EL (cell line): ENCODE data around the gene COPS9.
A peak's percentile ranks its signal among the peaks of the same experiment; 100 is the strongest.

Experiments
- DNase-seq: peaks from one replicate; pipeline ENCODE4 v3.0.0-alpha.2; 2016

The COPS9 gene

DNA sequence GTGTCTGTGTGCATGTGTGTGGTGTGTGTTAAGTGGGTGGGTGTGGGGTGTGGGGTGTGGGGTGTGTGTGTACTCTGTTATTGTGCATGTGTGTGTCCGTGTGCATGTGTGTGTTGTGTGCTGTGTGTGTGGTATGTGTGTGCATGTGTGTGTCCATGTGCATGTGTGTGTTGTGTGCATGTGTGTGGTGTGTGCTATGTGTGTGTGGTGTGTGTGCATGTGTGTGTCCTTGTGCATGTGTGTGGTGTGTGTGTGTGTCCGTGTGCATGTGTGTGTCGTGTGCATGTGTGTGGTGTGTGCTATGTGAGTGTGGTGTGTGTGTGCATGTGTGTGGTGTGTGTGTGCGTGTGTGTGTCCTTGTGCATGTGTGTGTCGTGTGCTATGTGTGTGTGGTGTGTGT, 11.3 kb upstream of the COPS9 start:
- DNase-seq, result no peak

DNA sequence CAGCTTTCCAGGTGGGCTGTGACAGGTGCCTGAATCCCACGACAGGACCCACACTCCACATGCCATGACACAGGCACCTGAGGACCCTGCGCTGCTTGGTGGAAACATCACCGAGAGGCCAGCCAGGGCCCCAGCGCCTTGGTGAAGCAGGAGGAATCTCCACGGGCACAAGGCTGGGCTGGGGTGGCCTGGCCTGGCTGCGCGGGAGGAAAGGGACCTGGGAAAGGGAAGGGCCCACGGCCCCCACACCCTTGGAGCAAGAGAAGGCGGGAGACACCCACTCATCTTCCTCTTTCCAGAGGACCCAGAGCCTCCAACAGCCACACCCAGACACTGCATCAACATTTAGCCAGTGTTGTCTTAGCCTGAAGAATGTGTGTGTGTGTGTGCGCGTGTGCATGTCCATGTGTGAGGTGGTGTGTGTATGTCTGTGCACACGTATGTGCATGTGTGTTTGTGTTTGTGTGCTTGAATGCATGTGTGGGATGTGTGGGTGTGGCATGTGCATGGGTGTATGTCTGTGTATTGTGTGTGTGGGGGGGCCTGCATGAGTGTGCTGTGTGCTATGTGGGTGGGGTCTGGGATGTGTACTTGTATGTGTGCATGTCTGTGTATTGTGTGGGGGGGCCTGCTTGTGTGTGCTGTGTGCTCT, 10.6 kb upstream of the COPS9 start:
- DNase-seq, result no peak

DNA sequence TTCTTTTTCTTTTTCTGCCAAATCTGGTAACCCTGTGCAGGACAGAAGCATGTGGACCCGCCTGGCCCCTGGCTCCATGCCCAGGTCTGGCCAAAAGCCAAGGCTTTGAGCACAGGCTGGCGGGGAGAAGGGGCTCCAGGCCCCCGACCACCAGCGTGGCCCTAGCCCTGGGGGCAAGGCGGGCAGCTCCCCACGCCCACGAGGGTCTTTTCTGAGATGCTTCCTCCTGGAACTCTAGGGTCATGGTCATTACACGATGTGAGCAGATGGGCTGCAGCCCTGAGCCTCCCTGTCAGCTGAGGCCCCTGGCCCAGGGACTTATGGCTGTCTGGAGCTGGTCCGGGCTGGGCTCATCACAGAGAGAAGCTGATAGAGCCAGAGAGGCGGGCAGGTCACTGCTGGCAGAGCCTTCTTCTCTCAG, 10.0 kb upstream of the COPS9 start:
- no peak for DNase-seq

DNA sequence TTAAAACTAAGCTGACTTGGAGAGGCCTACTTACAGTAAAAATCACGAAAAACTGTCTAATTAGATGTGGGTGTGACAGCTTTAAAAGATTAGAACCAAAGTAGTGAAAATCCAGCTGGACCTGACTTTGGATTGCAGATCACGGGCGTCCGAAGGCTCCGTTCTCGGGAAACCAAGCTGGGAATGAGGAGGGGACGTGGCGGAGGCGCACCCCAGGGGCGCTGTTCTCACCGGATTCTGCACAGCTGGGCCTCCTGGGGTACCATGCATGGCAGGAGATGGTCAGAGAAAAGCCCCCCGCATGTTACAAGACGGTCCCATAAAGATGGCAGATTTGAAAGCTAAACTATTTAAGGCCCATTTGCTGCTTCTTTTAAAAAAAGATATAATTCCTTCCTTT, 9.4 kb upstream of the COPS9 start:
- DNase-seq, result no peak

DNA sequence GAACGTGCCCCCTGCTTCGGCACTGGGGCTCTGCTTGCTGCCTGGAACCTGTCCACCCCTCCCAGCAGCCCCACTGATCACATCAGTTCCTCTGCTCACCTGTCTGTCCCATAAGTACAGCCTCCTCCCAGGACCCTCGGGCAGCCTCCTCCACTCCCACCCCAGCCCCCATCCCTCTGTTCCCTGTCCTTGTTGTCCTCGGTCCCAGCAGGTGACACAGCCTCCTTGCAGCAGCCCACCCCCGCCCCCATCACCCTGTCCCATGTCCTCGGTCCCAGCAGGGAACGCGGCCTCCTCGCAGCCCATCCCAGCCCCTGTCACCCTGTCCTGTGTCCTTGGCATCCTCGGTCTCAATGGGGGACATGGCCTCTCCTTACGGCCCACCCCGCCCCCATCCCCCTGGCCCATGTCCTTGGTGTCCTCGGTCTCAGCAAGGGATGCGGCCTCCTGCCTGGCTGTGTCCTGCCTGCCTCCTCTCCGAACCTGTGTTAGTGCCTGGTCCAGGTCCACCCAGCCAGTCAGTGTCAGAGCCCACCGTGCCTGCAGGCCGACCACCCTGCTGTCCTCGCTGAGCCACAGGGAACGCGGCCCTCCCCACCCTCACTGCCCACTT, 8.7 kb upstream of the COPS9 start:
- DNase-seq, result no peak

DNA sequence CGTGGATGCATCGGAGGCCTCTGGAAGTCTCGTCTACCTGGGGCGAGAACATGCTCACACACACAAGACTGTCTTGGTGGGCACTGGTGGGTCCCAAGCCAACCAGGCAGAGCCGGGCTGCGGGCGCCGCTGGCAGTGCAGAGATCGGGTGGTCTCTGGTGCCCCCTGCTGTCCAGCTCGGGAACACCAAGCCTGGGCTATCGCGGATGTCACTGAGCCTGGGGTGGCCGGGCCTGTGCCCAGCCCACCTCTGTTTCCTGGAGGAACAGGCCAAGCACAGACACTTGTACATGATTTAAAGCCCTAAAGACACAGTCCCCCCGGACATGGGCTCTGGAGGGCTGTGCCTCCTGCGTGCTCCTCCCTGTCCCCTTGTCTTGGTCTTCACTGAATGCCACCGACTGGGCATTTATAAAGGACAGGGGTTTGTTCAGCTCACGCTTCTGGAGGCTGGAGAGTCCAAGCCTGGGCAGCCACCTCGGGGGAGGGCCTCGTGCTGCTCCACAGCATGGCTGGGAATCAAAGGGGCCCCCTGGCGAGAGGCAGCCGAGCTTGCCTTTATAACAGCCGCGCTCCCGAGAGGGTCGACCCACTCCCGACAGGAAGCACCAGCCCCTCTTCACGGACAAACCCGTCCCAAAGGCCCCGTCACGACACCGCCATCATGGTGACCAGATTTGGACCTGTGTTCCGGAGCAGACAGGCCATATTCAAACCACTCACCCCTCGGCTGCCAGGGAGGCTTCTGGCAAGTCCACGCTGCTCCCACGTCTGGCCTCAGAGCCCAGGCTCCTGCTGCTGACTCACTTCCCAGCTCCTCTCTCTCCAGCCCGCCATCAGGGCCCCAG, 7.9 kb upstream of the COPS9 start:
- DNase-seq, result peak; percentile 55

DNA sequence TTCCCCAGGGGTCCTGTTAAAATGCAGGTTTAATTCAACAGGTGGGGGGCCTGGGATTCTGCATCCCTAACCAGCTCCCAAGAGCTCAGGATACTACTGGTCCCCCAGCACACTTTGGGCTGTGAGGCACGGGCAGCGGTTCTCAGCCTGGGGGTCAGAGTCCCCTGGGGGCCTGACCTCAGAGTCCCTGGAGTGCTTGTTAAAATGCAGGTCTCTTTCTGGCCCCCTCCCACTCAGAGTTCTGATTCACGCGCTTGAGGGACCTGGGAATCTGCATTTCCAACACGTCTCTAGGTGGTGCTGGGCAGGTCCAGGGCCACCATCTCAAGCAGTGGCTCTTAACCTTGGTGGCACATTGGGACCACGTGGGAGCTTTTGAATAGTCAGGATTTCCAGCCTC, 7.2 kb upstream of the COPS9 start:
- DNase-seq, result no peak

DNA sequence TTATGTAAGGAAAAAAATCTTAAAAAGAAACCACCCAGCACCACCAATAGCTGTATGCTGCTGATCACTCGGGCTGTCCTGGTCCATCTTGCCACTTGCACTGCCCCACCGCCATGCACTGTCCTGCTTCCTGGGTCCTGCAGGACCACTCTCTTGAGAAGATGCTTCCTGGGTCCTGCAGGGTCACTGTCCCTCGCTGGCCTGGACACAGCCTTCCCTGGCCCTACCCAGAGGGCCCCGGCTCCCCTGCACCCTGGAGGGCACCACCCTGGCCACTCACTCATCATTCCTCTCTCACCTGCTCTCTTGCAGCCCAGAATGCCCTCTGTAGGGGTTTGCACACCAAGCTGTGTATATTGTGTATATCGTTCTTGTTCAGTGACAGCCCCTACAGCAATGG, 6.8 kb upstream of the COPS9 start:
- DNase-seq, result no peak

DNA sequence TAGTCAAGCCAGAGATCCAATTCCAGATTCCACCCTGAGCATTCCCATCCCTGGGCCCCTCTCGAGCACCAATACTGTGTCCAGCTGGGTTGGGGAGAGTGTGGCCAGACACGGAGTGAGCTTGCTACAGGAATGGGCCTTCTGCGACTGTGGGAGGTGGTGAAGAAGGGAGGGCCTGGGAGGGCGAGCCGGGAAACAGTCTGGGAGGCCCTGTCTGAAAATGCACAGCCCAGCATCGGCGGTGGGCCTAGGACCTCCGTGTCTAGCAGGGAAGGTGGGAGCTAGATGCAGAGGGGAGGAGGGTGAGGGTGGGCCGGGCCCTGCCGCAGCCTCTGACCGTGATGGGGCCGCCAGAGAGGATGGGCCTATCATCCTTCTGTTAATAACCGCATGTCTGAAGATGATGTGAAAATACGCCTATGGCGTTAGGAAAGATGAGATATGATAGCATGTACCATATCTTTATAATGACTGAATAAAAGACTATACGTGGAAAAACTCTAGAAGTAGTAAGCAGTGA, 6.2 kb upstream of the COPS9 start:
- no peak for DNase-seq

DNA sequence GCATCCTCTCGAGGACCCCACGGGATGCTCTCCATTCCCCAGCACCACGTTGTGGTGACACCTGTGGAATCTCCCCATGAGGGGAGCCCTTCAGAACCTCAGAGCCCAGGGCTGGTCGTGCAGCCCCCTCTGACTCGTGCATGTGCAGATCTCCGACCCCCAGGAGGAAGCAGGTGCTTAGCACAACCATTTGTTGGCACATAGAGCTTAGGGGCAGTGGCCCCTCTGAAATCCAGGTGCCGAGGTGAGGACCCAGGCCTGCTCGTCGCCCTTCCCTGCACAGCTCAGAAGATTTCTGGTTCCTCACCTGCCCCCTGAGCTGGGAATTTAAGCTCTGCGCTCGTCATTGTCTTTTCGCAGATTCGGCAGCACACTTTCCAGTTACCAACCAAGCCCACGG, 5.6 kb upstream of the COPS9 start:
- no peak for DNase-seq

DNA sequence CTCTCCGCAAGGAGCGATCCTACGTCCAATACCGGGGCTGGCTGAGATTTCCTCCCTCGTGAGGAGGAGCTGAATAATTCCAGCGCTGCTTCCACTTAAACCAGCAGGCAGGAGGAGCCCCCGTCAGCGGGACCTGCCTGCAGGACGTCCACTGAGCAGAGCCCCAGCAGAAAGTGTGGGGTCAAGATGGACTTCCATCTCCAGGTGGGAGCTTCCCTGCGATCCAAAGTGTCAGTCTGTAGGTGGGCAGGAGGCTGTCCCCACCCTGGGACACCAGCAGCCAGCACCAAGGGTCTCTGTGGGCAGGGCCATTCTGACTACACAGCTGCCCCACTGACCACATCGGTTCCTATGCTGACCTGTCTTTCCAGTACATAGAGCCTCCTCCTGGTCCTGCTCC, 4.8 kb upstream of the COPS9 start:
- no peak for DNase-seq

DNA sequence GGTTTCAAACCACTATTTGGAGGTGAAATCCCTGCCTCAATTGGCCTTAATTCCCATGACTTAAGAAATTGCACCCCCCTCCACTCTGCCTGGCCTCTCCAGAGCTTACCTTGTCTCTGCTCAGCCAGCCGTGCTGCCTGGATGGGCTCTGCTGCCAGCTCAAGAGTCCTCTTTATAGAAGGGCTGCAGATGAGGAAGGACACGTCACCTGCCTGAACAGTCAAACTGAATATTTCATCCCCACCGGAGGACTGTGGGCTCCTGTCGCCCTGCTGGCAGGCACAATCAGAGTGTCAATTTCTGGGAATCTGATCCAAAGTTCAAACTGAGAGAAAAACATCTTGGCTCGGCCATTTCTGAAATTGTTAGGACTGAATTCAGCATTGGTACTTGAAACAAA, 4.4 kb upstream of the COPS9 start, which contains the start of gene OTOS:
OTOS (minus strand) TSS at position 148 of the 400 bp plus-strand sequence. CDS start 332 bp downstream, outside the sequence.
- DNase-seq, result no peak

DNA sequence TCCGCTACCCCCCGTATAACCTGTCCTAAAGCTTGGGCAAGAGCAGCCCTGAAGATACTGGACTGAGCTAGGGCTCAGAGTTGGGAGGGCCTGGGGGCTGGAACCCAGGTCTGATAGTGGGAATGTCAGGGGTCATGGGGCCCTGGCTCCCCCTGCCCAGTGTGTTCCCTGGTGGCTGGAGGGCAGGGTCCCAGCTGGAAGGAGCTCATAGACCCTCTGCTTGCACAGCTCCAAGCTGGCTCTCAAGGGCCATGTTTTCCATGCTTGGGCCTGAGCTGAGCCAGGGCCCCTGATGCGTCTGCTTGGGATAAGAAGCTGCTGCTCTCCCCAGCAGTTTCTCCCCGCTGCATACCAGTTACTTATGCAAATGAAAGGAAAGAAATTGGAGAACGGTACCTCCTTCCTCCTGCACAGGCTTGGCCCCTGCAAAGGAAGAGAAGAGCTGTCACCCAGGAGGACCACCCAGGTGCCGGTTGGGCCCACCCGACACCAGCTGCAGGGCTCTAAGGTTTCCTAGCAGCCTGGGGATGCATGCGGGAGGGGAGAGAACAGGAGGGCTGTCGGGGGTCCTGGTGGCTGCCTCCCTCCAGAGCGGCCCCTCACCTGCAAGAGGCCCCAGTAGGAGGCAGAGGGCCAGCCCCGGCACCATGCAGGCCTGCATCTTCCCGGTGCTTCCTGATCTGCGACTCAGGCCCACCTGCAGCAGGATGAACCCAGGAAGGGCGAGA, 3.7 kb upstream of the COPS9 start:
- no peak for DNase-seq

DNA sequence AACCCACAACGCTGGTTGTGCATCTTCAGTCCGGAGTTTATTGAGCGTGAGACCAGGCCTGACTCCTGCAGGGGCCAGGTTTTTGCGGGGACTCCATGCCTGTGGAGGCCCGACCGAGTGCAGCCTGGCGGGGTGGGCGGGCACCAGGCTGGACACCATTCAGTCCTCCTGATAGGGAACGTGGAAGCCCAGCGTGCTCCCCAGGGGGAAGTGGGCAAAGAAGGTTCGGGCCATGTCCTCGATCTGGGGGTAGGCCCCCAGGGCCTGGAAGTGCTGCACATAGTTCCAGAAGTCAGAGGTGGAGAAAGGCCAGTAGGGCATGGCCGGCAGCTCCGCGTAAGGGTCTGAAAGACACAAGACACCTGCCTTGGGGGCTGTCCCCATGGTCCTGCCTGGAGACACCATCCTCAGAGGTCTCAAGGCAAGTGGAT, 2.9 kb upstream of the COPS9 start:
- no peak for DNase-seq

DNA sequence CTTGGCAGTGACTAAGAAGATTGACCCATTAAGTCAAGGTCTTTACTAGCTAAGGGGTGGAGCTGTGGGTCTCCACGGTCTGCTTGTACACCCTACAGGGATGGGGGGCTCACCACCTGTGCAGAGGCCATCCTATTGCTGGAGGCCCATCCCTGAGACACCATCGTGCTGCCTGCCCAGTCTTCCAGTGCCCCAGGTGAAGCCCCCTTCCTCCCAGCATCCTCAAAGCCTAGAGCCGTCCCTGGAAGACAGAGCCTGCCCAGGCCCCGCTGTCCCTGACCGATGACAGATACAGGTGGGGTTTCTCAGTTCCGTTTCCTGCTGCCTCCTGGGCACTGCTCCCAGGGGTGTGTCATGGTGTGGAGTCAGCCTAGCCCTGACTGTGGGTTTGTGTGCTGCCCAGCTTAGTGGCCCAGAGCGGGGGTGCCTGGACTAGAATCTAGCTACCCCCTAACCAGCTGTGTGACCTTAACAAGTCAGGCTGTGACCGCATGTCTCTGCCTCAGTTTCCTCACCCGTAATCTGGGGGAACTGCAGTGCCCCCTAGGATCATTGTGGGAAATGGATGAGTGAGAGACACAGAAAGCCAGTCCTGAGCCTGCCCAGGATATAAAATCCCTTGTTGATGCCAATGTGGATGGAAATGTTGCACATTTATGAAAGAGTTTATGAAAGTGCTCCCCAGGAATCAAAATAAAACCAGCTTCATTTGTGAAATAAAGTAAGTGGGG, 2.3 kb upstream of the COPS9 start:
- no peak for DNase-seq

DNA sequence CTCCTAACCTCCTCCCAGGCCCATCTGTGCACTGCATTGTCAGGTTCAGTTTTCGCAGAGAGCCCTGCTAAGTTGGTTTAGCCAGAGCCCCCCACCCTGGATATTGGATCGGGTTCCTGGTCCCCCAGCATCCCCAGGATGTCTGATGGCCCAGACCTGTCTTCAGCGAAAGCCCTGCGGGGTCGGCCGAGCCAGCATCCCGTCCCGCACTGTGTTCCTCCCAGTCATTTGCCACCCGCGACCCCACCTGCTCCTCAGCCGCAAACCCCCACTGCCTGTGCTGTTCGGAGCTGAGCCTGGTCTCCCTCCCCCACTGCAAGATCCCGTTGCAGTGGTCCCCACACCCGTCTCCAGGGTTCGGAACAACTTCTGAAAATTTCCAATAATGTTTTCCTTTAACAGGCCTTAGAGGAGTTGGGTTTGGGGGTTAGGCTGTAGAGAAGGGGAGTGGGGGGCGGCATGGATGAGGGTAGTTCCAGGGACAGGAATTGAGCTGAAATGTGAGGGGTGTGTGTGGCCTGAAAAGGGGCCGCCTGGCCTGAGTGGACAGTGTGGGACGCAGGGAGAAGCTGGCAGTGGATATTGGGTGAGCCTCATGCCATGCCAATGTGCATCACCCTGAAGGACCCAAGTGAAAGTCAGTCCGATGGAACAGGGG, 1.6 kb upstream of the COPS9 start:
- DNase-seq, result no peak

DNA sequence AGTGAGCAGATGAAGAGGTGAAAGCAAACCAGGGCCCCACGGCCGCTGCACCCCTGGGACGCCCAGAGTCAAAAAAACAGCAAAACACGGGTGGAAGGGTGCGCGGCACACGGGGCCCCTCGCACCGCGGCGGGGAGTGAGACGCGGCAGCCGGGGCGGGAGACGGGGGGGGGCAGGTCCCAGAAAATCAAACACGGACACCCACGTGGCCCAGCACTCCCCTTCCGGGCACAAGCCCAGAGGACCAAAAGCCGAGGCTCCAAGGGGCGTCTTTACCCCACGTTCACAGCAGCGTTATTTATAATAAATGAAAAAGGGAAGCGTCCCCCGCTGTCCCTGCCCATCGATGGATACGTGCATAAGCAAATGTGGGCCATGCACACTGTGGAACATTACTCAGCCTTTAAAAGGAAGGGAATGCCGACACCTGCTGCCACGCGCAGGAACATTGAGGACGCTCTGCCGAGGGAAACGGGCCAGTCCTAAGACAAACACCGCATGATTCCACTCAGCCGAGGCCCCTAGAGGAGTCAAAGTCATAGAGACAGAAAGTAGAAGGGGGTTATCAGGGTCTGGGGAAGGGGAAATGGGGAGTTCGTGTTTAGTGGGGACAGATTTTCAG, 677 bp upstream of the COPS9 start:
- no peak for DNase-seq

DNA sequence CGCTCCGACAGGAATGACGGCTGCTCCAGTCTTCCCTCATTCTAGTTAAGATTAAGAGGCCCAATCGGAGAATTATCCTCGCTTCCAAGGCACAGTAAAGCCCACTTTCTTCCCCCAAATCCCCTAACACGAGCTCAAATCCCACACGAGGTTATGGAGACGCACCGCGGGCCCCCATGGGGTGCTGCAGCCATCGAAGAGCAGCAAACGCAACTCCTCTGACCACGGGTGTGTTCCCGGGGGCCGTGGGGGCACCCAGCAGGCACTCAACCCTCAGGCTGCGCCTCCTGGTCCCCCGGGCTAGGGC, 446 bp downstream of the COPS9 start:
- no peak for DNase-seq

DNA sequence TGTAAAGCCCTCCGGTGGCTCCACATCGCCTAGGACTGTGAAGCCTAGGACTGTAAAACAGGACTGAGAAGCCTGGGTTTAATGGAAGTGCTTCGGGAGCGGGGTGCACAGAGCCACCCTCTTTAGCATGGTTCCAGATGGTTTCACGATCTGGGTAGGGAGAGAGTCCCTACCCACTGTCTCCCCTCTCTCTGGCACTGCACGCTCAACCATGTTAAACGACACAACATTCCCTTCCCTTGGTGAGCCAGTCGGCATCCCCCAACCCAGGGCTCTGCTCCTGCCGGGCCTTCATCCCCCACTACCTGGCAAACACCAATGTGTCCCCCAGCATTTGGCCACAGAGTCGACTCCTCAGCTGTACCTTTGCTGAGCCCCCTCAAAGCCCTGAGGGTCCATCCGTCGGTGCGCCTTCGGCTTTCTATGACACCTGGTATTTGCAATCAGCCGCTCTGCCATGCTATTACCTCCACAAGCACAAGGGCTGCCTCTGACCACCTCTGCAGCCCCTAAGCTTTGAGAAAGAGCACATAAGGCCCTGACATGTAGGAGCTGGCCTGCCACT, 1.1 kb downstream of the COPS9 start:
- DNase-seq, result no peak

DNA sequence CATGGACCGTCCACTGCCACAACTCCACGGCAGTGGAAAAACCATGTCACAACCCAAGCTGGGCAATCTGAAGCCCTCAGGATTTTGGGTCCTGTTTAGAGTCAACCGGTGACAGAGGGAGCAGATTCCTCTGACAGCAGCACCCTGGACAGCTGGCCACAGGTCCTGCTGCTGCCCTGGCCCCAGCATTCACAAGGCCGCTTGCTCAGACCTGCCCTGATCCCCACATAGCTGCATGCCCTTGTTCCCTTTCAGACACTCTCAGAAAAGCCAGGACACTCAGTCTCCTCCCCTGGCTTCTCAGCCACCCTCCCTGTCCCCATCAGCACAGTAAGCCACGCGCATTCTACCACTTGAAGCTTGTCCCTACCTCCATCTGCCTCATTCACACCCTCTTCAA, 1.6 kb downstream of the COPS9 start:
- no peak for DNase-seq

DNA sequence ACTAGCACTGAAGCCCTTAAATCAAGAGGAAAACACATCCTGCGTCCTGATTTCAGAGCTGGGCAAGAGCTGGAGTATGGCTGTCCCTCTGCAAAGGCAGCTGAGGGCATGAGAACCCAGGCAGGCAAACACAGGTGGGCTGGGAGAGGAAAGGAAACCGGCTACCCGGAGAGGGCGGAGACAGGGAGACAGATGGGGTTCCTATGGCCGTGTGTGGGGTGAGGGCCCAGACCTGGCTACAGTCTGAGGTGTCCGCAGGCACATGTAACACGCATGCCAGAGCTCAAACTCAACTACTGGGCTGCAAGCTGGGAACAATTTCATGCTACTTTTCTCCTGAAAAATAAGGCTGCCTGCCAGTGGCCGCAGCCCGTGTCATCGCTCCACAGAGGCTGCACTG, 2.7 kb downstream of the COPS9 start:
- DNase-seq, result no peak
